ENCODE results near the gene FAM47A.

FAM47A gene

DNA sequence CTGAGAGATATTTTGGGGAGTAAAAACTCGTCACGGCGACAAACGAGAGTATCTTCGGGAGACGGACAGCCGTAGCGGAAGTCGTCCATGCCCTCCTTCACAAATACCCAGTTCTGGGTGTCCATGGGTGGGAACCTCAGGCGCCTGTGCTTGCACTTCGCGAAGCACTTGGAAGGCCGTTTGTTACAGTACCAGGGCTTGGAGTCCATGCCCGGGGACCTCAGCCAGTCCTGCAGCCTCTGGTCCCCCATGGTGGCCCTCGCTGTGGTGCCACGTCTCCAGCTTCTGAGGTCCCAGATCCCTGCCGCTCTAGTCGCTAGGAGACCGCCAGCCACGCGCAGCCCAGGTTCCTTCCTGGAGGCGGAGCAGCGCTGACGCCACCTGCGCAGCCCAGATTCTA is at the start of gene FAM47A:
Gene FAM47A, minus strand, starts transcription at position 287 of the 400 bp plus-strand sequence. Its CDS starts 36 bp downstream, at position 251.
- no peak for DNase-seq (ENCODE audit: low spot score)

DNA sequence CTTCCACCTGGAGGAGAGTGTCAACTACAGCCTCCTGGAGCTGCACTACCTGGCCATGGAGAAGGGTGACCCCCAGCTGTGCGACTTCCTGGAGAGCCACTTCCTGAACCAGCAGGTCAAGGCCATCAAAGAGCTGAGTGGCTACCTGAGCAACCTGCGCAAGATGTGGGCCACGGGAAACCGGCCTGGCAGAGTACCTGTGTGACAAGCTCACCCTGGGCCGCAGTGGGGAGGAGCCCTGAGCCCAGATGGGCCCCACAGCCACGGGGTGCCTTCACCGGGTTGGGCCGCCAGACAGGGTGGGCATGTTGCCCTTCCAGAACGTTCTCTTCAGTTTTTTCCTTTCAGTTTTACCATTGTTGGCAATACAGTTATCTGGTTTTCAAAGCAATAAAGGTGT is 15.2 kb upstream of the FAM47A start:
- DNase-seq (ENCODE audit: low spot score), result no peak

DNA sequence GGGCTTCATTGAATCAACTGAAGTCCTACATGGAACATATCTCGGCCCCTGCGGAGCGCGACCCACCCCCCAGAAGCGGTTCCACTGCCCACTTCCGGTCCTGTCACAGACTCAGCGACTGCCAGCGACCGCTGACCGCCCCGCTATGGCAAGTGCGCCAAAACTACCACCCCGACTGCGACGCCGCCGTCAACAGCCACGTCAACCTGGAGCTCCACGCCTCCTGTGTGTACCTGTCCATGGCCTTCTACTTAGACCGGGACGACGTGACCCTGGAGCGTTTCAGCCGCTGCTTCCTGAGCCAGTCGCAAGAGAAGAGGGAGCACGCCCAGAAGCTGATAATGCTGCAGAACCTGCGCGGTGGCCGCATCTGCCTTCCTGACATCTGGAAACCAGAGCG is 14.8 kb upstream of the FAM47A start:
- DNase-seq (ENCODE audit: low spot score), result no peak

DNA sequence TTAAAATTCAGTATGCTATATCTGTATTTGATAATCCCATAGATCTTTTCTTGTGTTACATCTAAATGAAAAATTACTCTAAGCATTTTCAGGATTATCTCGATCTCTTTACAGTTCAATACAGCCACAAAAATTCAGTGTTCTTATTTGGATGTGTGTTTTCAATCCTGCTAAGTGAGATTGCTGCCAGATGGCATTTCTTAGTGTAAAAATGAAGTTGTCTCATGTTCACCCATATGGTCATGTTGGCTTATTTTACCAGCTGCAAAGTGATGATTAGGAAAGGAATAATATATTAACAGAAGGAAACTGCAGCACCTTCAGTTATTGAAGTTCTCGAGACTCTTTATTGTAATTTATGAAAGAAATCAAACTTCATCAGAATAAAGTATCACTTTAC is 12.1 kb upstream of the FAM47A start:
- no peak for DNase-seq (ENCODE audit: low spot score)

DNA sequence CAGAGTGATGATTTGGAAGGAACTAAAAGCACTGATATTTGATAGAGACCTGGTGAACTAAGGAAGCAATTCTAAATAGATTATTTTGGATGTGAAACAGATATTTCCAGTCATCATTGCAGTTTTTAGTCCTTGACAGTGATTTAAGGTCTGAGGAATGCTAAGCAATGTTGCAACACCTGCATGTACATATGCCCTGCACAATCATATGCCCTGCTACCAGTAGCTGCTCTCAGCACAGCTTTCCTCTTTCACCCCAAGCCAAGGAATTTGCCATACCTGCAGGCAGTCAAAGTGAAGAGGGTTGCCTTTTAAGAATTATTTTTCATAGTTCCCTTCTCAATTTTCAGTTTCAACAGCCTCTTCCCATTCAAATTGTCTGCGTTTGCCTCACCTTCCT is 8.7 kb upstream of the FAM47A start:
- no peak for DNase-seq (ENCODE audit: low spot score)

DNA sequence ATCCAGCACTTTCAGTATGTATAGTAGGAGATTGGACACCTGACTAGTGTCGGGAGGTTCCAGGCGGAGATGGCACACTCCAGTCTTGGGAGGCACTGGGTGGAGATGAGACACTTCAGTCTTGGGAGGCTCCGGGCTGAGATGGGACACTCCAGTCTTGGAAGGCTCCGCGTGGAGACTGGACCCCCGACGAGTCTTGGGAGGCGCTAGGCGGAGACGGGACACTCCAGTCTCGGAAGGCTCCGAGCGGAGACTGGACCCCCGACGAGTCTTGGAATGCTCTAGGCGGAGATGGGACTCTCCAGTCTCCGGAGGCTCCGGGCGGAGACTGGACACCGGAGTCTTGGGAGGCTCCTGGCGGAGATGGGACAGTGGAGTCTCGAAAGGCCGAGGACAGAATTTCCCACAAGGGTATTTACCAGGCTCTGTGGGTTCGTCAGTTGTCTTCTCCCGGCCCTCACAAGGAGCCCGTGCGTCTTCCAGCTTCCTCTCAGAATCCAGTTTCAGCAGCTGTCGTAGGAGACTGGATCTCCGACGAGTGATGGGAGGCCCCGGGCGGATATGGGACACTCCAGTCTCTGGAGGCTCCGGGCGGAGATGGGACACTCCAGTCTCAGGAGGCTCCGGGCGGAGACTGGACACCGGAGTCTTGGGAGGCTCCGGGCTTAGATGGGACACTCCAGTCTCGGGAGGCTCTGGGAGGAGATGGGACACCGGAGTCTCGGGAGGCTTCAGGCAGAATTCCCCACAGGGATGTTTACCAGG is 952 bp downstream of the FAM47A start:
- no peak for DNase-seq (ENCODE audit: low spot score)

DNA sequence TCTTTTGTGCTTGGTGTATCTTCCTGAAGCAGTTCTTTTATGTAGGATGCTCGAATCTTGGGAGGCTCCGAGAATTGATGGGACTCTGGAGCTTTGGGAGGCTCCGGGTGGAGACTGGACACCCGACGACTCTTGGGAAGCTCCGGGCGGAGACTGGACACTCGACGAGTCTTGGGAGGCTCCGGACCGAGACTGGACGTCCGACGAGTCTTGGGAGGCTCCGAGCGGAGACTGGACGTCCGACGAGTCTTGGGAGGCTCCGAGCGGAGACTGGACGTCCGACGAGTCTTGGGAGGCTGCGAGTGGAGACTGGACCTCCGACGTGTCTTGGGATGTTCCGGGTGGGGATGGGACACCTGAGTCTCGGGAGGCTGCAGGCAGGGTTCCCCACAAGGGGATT is 1.6 kb downstream of the FAM47A start:
- no peak for DNase-seq (ENCODE audit: low spot score)

DNA sequence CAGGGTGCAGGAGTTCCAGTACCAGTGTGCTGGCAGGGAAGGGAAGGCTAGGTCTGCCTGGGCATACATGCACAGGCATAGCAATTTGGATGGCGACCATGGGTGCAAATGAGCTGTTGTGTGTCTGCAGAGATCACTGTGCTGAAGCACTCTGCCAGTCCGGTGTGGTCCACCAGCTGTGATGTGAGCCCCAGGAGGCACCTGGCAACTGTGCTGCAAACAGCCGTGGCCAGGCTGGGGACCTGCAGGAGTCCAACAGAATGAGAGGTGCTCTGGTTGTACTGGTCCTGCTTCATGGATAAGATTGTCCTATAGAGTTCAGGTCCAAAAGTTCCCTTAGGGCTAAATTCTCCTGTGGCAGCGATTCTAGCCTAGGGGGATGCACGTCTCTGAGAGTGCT is 6.1 kb downstream of the FAM47A start:
- no peak for DNase-seq (ENCODE audit: low spot score)

DNA sequence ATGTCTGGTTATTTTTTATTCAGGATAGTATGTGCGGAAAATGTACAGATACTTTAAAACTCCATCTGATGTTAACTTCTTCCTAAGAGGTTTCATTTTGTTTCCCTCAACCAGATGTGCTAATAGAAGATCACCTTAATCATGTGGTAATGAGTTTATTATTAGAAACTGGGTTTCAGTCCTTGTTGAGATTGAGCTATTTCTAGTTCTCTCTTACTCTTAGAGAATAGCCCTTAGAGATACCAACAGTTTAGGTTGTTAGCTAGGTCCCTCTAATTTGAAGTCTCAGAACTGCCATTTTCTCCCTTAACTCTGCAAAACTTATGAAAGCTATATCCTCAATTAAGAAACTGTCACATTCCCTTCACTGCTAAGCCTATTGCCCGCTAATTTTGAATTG is 13.0 kb downstream of the FAM47A start:
- no peak for DNase-seq (ENCODE audit: low spot score)

DNA sequence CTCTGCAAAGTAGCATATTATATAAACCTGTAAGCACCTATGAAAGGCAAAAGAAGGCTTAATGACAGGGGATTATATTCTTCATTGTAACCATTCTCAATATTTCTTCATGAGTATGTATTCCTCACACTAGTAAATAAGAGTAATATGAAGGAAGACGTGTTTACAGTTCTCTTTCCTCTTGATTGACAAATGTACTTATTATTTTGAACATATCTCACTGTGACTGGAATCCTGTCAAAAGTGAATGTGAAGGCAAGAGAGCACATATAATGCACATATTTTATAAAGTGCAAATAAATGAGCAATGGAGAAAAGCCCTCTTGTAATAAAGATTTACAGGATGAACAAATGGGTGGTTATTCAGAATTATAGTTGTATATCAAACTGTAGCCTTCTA is 19.7 kb downstream of the FAM47A start:
- no peak for DNase-seq (ENCODE audit: low spot score)

All from globus pallidus (tissue), 1 donor.